GM12873 (cell line): ENCODE results near the gene CARD10.

Source experiments
- CTCF ChIP-seq: IDR thresholded peaks from 2 replicates; pipeline ENCODE4 v1.5.1; 2012; ENCODE audit warnings: low read depth, mild to moderate bottlenecking, moderate library complexity, low read length, control low read depth; ENCODE audit not compliant: insufficient read depth; ENCODE audit errors: missing control alignments

Gene CARD10

GRCh38 chr22:37525073-37525745 lies 6.0 kb upstream of the CARD10 start:
- TF ChIP-seq CTCF, result no peak

GRCh38 chr22:37522482-37522881 lies 3.3 kb upstream of the CARD10 start:
- TF ChIP-seq CTCF, result no peak

GRCh38 chr22:37521236-37521739 lies 2.1 kb upstream of the CARD10 start:
- no peak for TF ChIP-seq CTCF

- TF ChIP-seq CTCF, result no peak
These were observed 1.6 kb upstream of the CARD10 start for GRCh38 chr22:37520776-37521191.

GRCh38 chr22:37518509-37519267 lies 527 bp downstream of the CARD10 start:
- no peak for TF ChIP-seq CTCF

- no peak for TF ChIP-seq CTCF
These were observed 1.3 kb downstream of the CARD10 start for GRCh38 chr22:37517826-37518450.

GRCh38 chr22:37516456-37516855 lies 2.8 kb downstream of the CARD10 start:
- TF ChIP-seq CTCF, result no peak
